Esophagus squamous epithelium (tissue), 4 donors: ENCODE results near the gene ATF7IP.
"Not testable (repeated sequence)": the region's sequence is repeated elsewhere in the genome, so short reads cannot be mapped to it uniquely, and the experiment has no call there.

Source experiments
- CTCF ChIP-seq, 6 experiments: fragments of 450-650 bp in 4 of 6; fragments of 200-600 bp in 2 of 6; sonication (generic) in 2 of 6; IDR thresholded peaks; one replicate each; pipeline ENCODE4 v1.5.1; 2016 to 2019; ENCODE audit warnings: antibody characterized with exemption in 6 of 6, mild to moderate bottlenecking in 4 of 6, moderate library complexity in 4 of 6
- POLR2A ChIP-seq, 4 donors: fragments of 450-650 bp; IDR thresholded peaks; one replicate each; pipeline ENCODE4 v1.6.1; 2017; ENCODE audit warnings: antibody characterized with exemption in 4 of 4, mild to moderate bottlenecking in 4 of 4, moderate library complexity in 3 of 4

GRCh38 chr12:14351524-14351923 is 14.0 kb upstream of the ATF7IP start:
- TF ChIP-seq CTCF, POLR2A (IDR thresholded peaks at IDR 0.05): not testable (repeated sequence)
